Muscle layer of duodenum (tissue), 2 donors: ENCODE data around the gene MRPL32.

Experiments
- H3K27ac ChIP-seq: one replicate; pipeline ENCODE4 v1.7.0; 2013; ENCODE audit warnings: mild to moderate bottlenecking, low read length
- H3K27me3 ChIP-seq: one replicate; pipeline ENCODE4 v1.7.0; 2013; ENCODE audit warnings: low read depth, mild to moderate bottlenecking, control low read depth, low read length
- H3K36me3 ChIP-seq, 2 donors: one replicate each; pipeline ENCODE4 v1.7.0; 2013; ENCODE audit warnings: low read length in 2 of 2, control low read depth in 1 of 2, mild to moderate bottlenecking in 1 of 2; ENCODE audit not compliant: insufficient read depth in 2 of 2, control insufficient read depth in 1 of 2
- H3K4me1 ChIP-seq, 2 donors: one replicate each; pipeline ENCODE4 v1.7.0; 2013; ENCODE audit warnings: low read length in 2 of 2, mild to moderate bottlenecking in 2 of 2, control low read depth in 1 of 2, moderate library complexity in 1 of 2; ENCODE audit not compliant: insufficient read depth in 2 of 2, control insufficient read depth in 1 of 2
- H3K4me3 ChIP-seq, 2 donors: one replicate each; pipeline ENCODE4 v1.7.0; 2013; ENCODE audit warnings: low read length in 2 of 2, low read depth in 1 of 2, mild to moderate bottlenecking in 1 of 2
- H3K9me3 ChIP-seq, 2 donors: one replicate each; pipeline ENCODE4 v1.7.0; 2013; ENCODE audit warnings: low read length in 2 of 2, control low read depth in 1 of 2, mild to moderate bottlenecking in 1 of 2; ENCODE audit not compliant: control insufficient read depth in 1 of 2
- donor health status: healthy.

The MRPL32 gene

GRCh38 chr7:42911454-42912447 lies 20.4 kb upstream of the MRPL32 start, which contains the start of gene C7orf25:
C7orf25 (minus strand) TSS chr7:42912070; CDS start chr7:42910900, 1,170 bp downstream.
- peaks cover 3 to 12% of the 10 kb centered on the region in 2 donors for H3K4me1 ChIP-seq

GRCh38 chr7:42913591-42913990 lies 18.6 kb upstream of the MRPL32 start:
- Histone ChIP-seq H3K9me3 (no peaks in the 10 kb centered on the region), H3K27me3 (no peaks in the 10 kb centered on the region), H3K36me3 (peaks cover 24 to 31% of the 10 kb centered on the region in 2 donors), H3K4me1 (peaks cover 3 to 12% of the 10 kb centered on the region in 2 donors), H3K4me3 (no peak overlapping the region), H3K27ac (no peak overlapping the region)

More at GRCh38 chr7:42911454-42912447, 20.4 kb upstream of the MRPL32 start, which contains the start of gene C7orf25:
- Histone ChIP-seq H3K27me3 (no peaks in the 10 kb centered on the region), H3K4me3 (peak within 1 kb of the TSS; percentile 77 to 86), H3K27ac (peak within 1 kb of the TSS; percentile 41), H3K36me3 (peaks cover 16 to 20% of the 10 kb centered on the region in 2 donors), H3K9me3 (no peaks in the 10 kb centered on the region)

- Histone ChIP-seq H3K27ac (no peak overlapping the region), H3K27me3 (no peaks in the 10 kb centered on the region), H3K9me3 (no peaks in the 10 kb centered on the region), H3K36me3 (peaks cover 24 to 33% of the 10 kb centered on the region in 2 donors), H3K4me3 (no peak overlapping the region), H3K4me1 (peaks cover 3 to 12% of the 10 kb centered on the region in 2 donors)
Measured at GRCh38 chr7:42914009-42914408, 18.2 kb upstream of the MRPL32 start.

- H3K9me3 ChIP-seq, result no peaks in the 10 kb centered on the region
- peaks cover 3 to 12% of the 10 kb centered on the region in 2 donors for H3K4me1 ChIP-seq
- peaks cover 24 to 34% of the 10 kb centered on the region in 2 donors for H3K36me3 ChIP-seq
- H3K27me3 ChIP-seq, result no peaks in the 10 kb centered on the region
- H3K27ac ChIP-seq, result no peak overlapping the region
- H3K4me3 ChIP-seq, result no peak overlapping the region
Measured at GRCh38 chr7:42914421-42915045, 17.6 kb upstream of the MRPL32 start.

GRCh38 chr7:42915356-42915755 lies 16.8 kb upstream of the MRPL32 start:
- Histone ChIP-seq H3K4me3 (no peak overlapping the region), H3K27ac (no peak overlapping the region)

GRCh38 chr7:42922017-42922753 lies 10.0 kb upstream of the MRPL32 start:
- Histone ChIP-seq H3K36me3 (peaks cover 61 to 69% of the 10 kb centered on the region in 2 donors), H3K4me1 (no peaks in the 10 kb centered on the region), H3K27me3 (no peaks in the 10 kb centered on the region), H3K27ac (no peak overlapping the region), H3K9me3 (no peaks in the 10 kb centered on the region), H3K4me3 (no peak overlapping the region)

More at GRCh38 chr7:42915356-42915755, 16.8 kb upstream of the MRPL32 start:
- no peaks in the 10 kb centered on the region for H3K27me3 ChIP-seq
- H3K36me3 ChIP-seq, result peaks cover 32 to 42% of the 10 kb centered on the region in 2 donors
- H3K4me1 ChIP-seq, result peaks cover 3 to 8% of the 10 kb centered on the region in 2 donors
- H3K9me3 ChIP-seq, result no peaks in the 10 kb centered on the region

GRCh38 chr7:42924223-42924838 lies 7.8 kb upstream of the MRPL32 start:
- H3K27me3 ChIP-seq, result no peaks in the 10 kb centered on the region
- no peak overlapping the region for H3K4me3 ChIP-seq
- H3K4me1 ChIP-seq, result peaks cover 5 to 9% of the 10 kb centered on the region in 2 donors
- no peaks in the 10 kb centered on the region for H3K9me3 ChIP-seq
- no peak overlapping the region for H3K27ac ChIP-seq
- H3K36me3 ChIP-seq, result peaks cover 58 to 61% of the 10 kb centered on the region in 2 donors

- peaks cover 49 to 50% of the 10 kb centered on the region in 2 donors for H3K36me3 ChIP-seq
- no peak overlapping the region for H3K4me3 ChIP-seq
- H3K27me3 ChIP-seq, result no peaks in the 10 kb centered on the region
- peaks cover 11 to 22% of the 10 kb centered on the region in 2 donors for H3K4me1 ChIP-seq
- no peak overlapping the region for H3K27ac ChIP-seq
- H3K9me3 ChIP-seq, result no peaks in the 10 kb centered on the region
Measured at GRCh38 chr7:42925630-42926029, 6.5 kb upstream of the MRPL32 start.

GRCh38 chr7:42926204-42926603 lies 6.0 kb upstream of the MRPL32 start:
- H3K27me3 ChIP-seq, result no peaks in the 10 kb centered on the region
- H3K9me3 ChIP-seq, result no peaks in the 10 kb centered on the region
- H3K4me3 ChIP-seq, result no peak overlapping the region
- H3K4me1 ChIP-seq, result peaks cover 11 to 28% of the 10 kb centered on the region in 2 donors
- peaks cover 43 to 44% of the 10 kb centered on the region in 2 donors for H3K36me3 ChIP-seq
- H3K27ac ChIP-seq, result no peak overlapping the region

- Histone ChIP-seq H3K4me1 (peaks cover 16 to 37% of the 10 kb centered on the region in 2 donors), H3K27me3 (no peaks in the 10 kb centered on the region), H3K27ac (no peak overlapping the region), H3K36me3 (peaks cover 24 to 27% of the 10 kb centered on the region in 2 donors), H3K9me3 (no peaks in the 10 kb centered on the region), H3K4me3 (no peak overlapping the region)
Measured at GRCh38 chr7:42928754-42929153, 3.4 kb upstream of the MRPL32 start.
